Measurements from ENCODE around the gene CDADC1. TPM values are rescaled to one million over a fixed set of nuclear protein-coding genes. Genes with fewer than 3 reads are reported as not detected.

CDADC1 gene
- total RNA-seq, 1 experiment from 2014 or later = 7.6 TPM

- RAD21 ChIA-PET (ENCODE audit: low non-redundant PET in 1 of 2, low total read pairs in 2 of 2, uncharacterized antibody in 2 of 2, unreplicated experiment in 2 of 2) = no interaction called here
- CTCF ChIA-PET = no interaction called here
Observed at GRCh38 chr13:49308921-49309408, 61.2 kb downstream of the CDADC1 start.

More at GRCh38 chr13:49308921-49309408, 61.2 kb downstream of the CDADC1 start:
- intact Hi-C loops (cut with micrococcal nuclease) = no loop called here
- Histone ChIP-seq H3K27ac (ENCODE audit: low read depth, low read length) (no peak overlapping the region), H3K36me3 (ENCODE audit: control insufficient read depth in 1 of 2, insufficient read depth in 2 of 2, low read length in 2 of 2) (no peaks in the 10 kb centered on the region), H3K9ac (ENCODE audit: low read length) (no peak overlapping the region), H3K79me2 (ENCODE audit: insufficient read depth, low read length) (no peaks in the 10 kb centered on the region), H3K4me3 (replicated peaks in 1 of 2; ENCODE audit: low read depth in 1 of 2, low read length in 2 of 2) (no peak overlapping the region), H3K27me3 (ENCODE audit: insufficient read depth, low read length) (no peaks in the 10 kb centered on the region), H3K4me2 (ENCODE audit: low read length) (no peak overlapping the region), H3K4me1 (ENCODE audit: control insufficient read depth in 1 of 2, insufficient read depth in 2 of 2, low read length in 2 of 2) (peaks cover 5 to 12% of the 10 kb centered on the region in 2 experiments), H3K9me3 (ENCODE audit: control insufficient read depth in 1 of 2, insufficient read depth in 1 of 2, low read depth in 1 of 2, low read length in 2 of 2) (no peaks in the 10 kb centered on the region), H2AFZ (ENCODE audit: low read depth, low read length, poor library complexity, severe bottlenecking) (no peak overlapping the region), H4K20me1 (ENCODE audit: insufficient read depth) (no peaks in the 10 kb centered on the region), H3K9me2 (ENCODE audit: insufficient read depth) (no peaks in the 10 kb centered on the region)
- POLR2A ChIA-PET = no interaction called here
- no peak for DNase-seq (ENCODE audit: low read depth, low spot score)
- no peak for ATAC-seq
- TF ChIP-seq, protein P1, sequence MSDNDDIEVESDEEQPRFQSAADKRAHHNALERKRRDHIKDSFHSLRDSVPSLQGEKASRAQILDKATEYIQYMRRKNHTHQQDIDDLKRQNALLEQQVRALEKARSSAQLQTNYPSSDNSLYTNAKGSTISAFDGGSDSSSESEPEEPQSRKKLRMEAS (IDR thresholded peaks at IDR 0.05) = no peak
- TF ChIP-seq EZH2 (IDR thresholded peaks at IDR 0.05) (no peak), EGR1 (IDR thresholded peaks at IDR 0.05; ENCODE audit: low read depth) (no peak), ZFX (IDR thresholded peaks at IDR 0.05) (no peak), YY1 (IDR thresholded peaks at IDR 0.05; ENCODE audit: extremely low read depth, insufficient replicate concordance, low read depth, low read length) (no peak), FOSL1 (IDR thresholded peaks at IDR 0.05; ENCODE audit: low read depth) (no peak)
- TF ChIP-seq, protein P2, sequence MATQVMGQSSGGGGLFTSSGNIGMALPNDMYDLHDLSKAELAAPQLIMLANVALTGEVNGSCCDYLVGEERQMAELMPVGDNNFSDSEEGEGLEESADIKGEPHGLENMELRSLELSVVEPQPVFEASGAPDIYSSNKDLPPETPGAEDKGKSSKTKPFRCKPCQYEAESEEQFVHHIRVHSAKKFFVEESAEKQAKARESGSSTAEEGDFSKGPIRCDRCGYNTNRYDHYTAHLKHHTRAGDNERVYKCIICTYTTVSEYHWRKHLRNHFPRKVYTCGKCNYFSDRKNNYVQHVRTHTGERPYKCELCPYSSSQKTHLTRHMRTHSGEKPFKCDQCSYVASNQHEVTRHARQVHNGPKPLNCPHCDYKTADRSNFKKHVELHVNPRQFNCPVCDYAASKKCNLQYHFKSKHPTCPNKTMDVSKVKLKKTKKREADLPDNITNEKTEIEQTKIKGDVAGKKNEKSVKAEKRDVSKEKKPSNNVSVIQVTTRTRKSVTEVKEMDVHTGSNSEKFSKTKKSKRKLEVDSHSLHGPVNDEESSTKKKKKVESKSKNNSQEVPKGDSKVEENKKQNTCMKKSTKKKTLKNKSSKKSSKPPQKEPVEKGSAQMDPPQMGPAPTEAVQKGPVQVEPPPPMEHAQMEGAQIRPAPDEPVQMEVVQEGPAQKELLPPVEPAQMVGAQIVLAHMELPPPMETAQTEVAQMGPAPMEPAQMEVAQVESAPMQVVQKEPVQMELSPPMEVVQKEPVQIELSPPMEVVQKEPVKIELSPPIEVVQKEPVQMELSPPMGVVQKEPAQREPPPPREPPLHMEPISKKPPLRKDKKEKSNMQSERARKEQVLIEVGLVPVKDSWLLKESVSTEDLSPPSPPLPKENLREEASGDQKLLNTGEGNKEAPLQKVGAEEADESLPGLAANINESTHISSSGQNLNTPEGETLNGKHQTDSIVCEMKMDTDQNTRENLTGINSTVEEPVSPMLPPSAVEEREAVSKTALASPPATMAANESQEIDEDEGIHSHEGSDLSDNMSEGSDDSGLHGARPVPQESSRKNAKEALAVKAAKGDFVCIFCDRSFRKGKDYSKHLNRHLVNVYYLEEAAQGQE (IDR thresholded peaks at IDR 0.05; ENCODE audit: low read depth) = no peak
- no TSS peak for BruUV-seq (replicated peaks)
